ENCODE results near the gene POLD4. TPM values are rescaled to one million over a fixed set of nuclear protein-coding genes. Genes with fewer than 3 reads are reported as not detected.

Gene POLD4
- total RNA-seq, 2 experiments from 2014 or later, result 153 to 171 TPM

DNA sequence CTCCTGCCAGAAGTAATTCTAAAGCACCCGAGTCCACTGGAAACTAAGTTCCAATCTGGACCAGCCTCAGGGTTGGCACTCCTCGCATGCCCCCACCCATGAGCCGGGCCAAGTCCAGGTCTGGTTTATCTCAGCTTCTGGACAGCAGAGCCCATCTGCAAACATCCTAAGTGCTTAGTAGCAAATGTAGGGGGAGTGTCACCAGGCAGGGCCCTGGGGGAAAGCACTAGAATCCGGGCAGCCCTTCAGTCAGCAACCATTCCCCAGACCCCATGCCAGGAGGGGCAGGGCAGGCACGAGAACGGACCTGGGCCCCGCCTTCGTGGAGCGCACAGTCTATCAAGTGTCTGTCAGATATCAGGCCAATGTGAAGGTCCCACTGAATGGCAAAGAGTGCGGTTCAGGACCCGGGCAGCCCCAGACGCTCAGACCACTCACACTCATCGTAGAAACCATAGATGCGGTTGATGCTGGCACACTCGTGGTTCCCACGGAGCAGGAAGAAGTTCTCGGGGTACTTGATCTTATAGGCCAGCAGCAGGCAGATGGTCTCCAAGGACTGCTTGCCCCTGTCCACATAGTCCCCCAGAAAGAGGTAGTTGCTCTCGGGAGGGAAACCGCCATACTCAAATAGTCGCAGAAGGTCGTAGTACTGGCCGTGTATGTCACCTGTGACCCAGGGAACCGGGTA lies 47.0 kb upstream of the POLD4 start:
- DNase-seq (ENCODE audit: low spot score), result no peak
- intact Hi-C loops (cut with micrococcal nuclease; ENCODE audit: unreplicated experiment), result loop anchor here (5.0 to 10.0 kb wide), 2 partner anchors 187 to 244 kb away; no protein-coding TSS in a partner anchor
- H3K9me2 ChIP-seq (ENCODE audit: insufficient read depth, low read length), result no peaks in the 10 kb centered on the region
- ChIA-PET POLR2A (interaction anchor here (0.8 to 5.1 kb wide), 5 partner anchors 9 to 84 kb away, joined by 3 to 38 read pairs (median 15); partner anchors contain the start of genes PTPRCAP and RAD9A), CTCF (ENCODE audit: unreplicated experiment) (interaction anchor here (0.6 kb wide), 1 partner anchor 48 kb away, joined by 3 read pairs; no protein-coding TSS in a partner anchor)
- H3K4me2 ChIP-seq (ENCODE audit: low read length), result peak overlapping the region; percentile 97
- H3K36me3 ChIP-seq (ENCODE audit: insufficient read depth, low read length), result peaks cover 55% of the 10 kb centered on the region
- no peak overlapping the region for H2AFZ ChIP-seq (ENCODE audit: low read length)
- TF ChIP-seq EZH2phosphoT487 (IDR thresholded peaks at IDR 0.05; ENCODE audit: borderline replicate concordance, low read depth, low read length), result no peak
- TF ChIP-seq, protein P1, sequence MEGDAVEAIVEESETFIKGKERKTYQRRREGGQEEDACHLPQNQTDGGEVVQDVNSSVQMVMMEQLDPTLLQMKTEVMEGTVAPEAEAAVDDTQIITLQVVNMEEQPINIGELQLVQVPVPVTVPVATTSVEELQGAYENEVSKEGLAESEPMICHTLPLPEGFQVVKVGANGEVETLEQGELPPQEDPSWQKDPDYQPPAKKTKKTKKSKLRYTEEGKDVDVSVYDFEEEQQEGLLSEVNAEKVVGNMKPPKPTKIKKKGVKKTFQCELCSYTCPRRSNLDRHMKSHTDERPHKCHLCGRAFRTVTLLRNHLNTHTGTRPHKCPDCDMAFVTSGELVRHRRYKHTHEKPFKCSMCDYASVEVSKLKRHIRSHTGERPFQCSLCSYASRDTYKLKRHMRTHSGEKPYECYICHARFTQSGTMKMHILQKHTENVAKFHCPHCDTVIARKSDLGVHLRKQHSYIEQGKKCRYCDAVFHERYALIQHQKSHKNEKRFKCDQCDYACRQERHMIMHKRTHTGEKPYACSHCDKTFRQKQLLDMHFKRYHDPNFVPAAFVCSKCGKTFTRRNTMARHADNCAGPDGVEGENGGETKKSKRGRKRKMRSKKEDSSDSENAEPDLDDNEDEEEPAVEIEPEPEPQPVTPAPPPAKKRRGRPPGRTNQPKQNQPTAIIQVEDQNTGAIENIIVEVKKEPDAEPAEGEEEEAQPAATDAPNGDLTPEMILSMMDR (conservative IDR thresholded peaks at IDR 0.05; ENCODE audit: low read length), result no peak
- no peaks in the 10 kb centered on the region for H3K9me3 ChIP-seq (ENCODE audit: low read length)
- peaks cover 51% of the 10 kb centered on the region for H3K4me1 ChIP-seq (ENCODE audit: insufficient read depth, low read length, poor library complexity, severe bottlenecking)
- peak overlapping the region; percentile 65 for H3K27ac ChIP-seq (ENCODE audit: low read depth, low read length, poor library complexity, severe bottlenecking)
- peaks cover 31% of the 10 kb centered on the region for H3K79me2 ChIP-seq (ENCODE audit: insufficient read depth, low read depth, low read length)
- H4K20me1 ChIP-seq (ENCODE audit: insufficient read depth, low read length), result 0 out of 2 replicates have a peak, but pooled peaks cover 7% of the 10 kb centered on the region
- no TSS peak for BruUV-seq (replicated peaks)
- peak overlapping the region; percentile 97 for H3K4me3 ChIP-seq (ENCODE audit: low read depth, low read length, poor library complexity, severe bottlenecking)

DNA sequence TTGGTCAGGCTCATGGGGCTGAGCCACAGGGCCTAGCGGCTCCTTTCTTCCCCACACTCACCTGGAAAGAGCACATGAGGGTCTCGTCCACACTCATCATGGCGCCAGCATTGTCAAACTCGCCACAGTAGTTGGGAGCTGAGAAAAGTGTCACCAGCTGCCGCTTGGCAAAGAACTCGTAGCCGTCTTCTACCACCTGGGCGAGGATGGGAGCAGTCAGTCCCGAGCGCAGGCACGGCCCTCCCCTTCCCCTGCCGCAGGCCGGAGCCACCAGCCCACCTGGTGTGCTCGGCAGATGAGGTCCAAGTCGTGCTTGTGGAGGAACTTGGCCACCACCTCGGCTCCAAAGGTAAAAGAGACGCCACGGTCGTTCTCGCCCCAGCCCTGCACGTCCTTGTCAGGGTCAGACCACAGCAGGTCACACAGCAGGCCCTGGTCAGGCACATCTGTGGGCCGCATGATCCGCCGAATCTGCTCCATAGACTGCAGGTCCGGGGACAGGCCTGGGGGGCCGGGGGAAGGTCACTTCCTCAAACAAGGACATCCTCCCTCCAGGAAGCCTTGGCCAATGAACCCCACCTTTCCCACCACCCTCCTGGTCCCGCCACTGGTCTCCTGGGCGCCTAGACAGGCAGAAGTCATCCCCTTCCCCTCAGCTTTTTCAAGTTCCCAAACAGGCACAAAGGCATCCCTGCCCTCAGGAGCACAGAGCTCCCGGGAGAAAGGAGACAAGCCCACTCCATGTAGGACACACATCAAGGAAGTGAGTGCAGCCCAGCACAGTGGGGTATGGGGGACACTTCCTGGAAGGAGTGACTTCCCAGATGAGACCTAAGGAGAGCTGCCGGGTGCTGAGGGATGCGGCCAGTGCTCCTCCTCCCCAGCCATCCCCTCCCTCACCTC lies 45.6 kb upstream of the POLD4 start:
- Histone ChIP-seq H3K36me3 (ENCODE audit: insufficient read depth, low read length) (peaks cover 64% of the 10 kb centered on the region), H3K27ac (ENCODE audit: low read depth, low read length, poor library complexity, severe bottlenecking) (no peak overlapping the region), H3K79me2 (ENCODE audit: insufficient read depth, low read depth, low read length) (peaks cover 16% of the 10 kb centered on the region), H2AFZ (ENCODE audit: low read length) (no peak overlapping the region), H4K20me1 (ENCODE audit: insufficient read depth, low read length) (0 out of 2 replicates have a peak, but pooled peaks cover 7% of the 10 kb centered on the region), H3K9me3 (ENCODE audit: low read length) (no peaks in the 10 kb centered on the region), H3K9me2 (ENCODE audit: insufficient read depth, low read length) (no peaks in the 10 kb centered on the region), H3K4me2 (ENCODE audit: low read length) (peak overlapping the region; percentile 21; the same call in 1 of the 2 replicates), H3K4me1 (ENCODE audit: insufficient read depth, low read length, poor library complexity, severe bottlenecking) (peaks cover 44% of the 10 kb centered on the region), H3K4me3 (ENCODE audit: low read depth, low read length, poor library complexity, severe bottlenecking) (no peak overlapping the region)
- no TSS peak for BruUV-seq (replicated peaks)
- TF ChIP-seq EZH2phosphoT487 (IDR thresholded peaks at IDR 0.05; ENCODE audit: borderline replicate concordance, low read depth, low read length), result no peak
- TF ChIP-seq, protein P1 (conservative IDR thresholded peaks at IDR 0.05; ENCODE audit: low read length), result no peak
- DNase-seq (ENCODE audit: low spot score), result no peak
- POLR2A ChIA-PET, result interaction anchor here (0.8 kb wide), 1 partner anchor 44 kb away, joined by 3 read pairs; no protein-coding TSS in a partner anchor
- CTCF ChIA-PET (ENCODE audit: unreplicated experiment), result interaction anchor here (0.6 kb wide), 1 partner anchor 45 kb away, joined by 3 read pairs; no protein-coding TSS in a partner anchor
- intact Hi-C loops (cut with micrococcal nuclease; ENCODE audit: unreplicated experiment), result no loop called here
